HG02884 (cell line): ENCODE data around the gene RABGGTA.

ENCODE experiments used
- ATAC-seq: cut with Tn5 transposase; IDR thresholded peaks from one replicate; pipeline ENCODE4 v1.9.1; 2021; ENCODE audit warnings: mild to moderate bottlenecking, moderate library complexity; ENCODE audit not compliant: unreplicated experiment

The RABGGTA gene

GRCh38 chr14:24307156-24307574 lies 35.8 kb upstream of the RABGGTA start:
- ATAC-seq, result no peak

DNA sequence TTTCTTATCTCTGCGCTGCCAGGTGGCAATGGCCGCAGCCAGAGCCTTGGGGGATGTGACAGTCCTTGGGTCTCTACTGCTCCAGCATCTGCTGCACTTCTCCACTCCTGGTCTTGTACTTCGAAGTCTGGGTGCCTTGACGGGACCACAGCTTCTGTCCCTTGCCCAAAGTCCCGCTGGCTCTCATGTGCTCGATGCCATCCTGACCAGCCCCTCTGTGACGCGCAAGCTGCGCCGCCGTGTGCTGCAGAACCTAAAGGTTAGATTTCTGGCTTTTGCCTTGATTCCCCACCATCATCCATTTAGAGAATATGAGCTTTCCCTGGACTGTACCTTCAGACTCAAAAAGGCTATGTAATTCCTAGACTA lies 32.6 kb upstream of the RABGGTA start:
- no peak for ATAC-seq

GRCh38 chr14:24300326-24300980 lies 29.1 kb upstream of the RABGGTA start:
- no peak for ATAC-seq

- ATAC-seq, result peak; percentile 62
These were observed 28.1 kb upstream of the RABGGTA start, which contains the start of the genes DHRS1 and NOP9 for GRCh38 chr14:24299255-24300191. TSS of gene DHRS1 (minus strand) at chr14:24299780. CDS start at chr14:24299106, 674 bp downstream. TSS of gene NOP9 (plus strand) at chr14:24299850. CDS start at chr14:24299955, 105 bp downstream.

GRCh38 chr14:24298892-24299254 lies 27.5 kb upstream of the RABGGTA start:
- ATAC-seq, result peak; percentile 5

- peak; percentile 10 for ATAC-seq
These were observed 26.0 kb upstream of the RABGGTA start for GRCh38 chr14:24297190-24297964.

- ATAC-seq, result peak; percentile 50
These were observed 25.2 kb upstream of the RABGGTA start for GRCh38 chr14:24296341-24297157.

DNA sequence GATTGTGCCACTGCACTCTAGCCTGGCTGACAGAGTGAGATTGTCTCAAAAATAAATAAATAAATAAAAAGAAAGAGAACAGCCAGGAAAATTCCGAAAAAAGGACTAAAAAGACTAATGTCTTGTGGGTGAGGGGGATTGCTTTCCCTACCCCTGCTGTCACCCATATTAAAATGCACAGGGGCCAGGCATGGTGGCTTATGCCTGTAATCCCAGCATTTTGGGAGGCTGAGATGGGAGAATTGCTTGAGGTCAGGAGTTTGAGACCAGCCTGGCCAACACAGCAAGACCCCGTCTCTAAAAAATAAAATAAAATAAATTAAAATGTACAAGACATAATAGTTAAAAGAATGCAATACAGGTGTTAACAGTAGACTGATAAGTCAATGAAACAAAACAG lies 22.1 kb upstream of the RABGGTA start:
- ATAC-seq, result no peak

- ATAC-seq, result no peak
These were observed 20.9 kb upstream of the RABGGTA start for GRCh38 chr14:24292118-24292807.

GRCh38 chr14:24291446-24292117 lies 20.2 kb upstream of the RABGGTA start:
- ATAC-seq, result no peak

DNA sequence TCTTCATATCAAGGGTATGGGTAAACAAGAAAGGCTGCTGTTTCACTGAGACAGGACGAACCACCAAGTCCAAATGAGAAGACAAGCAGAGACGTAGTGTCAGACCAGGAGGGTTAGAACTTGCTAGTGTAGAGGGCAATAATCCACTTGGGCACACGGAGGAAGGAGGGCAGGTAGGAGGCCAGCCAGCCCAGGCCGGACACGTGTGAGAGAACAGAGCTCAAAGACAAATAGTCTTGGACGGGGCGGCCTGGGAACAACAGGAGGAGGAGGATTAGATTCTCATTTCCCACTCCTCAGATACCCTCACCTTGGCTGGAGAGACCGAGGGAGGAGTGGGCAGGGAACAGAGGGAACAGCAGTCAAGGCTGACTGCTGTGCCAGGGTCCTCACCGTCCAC lies 19.3 kb upstream of the RABGGTA start:
- no peak for ATAC-seq

- ATAC-seq, result no peak
These were observed 18.4 kb upstream of the RABGGTA start for GRCh38 chr14:24289649-24290280.

DNA sequence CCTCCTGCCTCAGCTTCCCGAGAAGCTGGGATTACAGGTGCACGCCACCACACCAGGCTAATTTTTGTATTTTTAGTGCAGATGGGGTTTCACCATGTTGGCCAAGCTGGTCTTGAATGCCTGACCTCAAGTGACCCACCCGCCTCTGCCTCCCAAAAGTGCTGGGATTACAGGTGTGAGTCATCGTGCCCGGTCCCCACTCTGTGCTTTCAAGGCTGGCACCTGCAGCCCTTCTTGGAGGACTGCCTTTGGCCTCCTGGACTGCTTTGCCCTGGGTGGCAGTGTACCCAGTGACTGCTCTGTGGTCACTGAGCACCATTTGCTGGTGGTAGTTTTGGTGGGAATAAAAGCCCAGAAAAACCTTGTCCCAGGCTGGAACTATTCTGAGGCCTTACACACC lies 15.6 kb upstream of the RABGGTA start:
- ATAC-seq, result no peak

GRCh38 chr14:24285351-24285750 lies 14.0 kb upstream of the RABGGTA start:
- no peak for ATAC-seq

GRCh38 chr14:24284501-24285035 lies 13.2 kb upstream of the RABGGTA start:
- ATAC-seq, result no peak

DNA sequence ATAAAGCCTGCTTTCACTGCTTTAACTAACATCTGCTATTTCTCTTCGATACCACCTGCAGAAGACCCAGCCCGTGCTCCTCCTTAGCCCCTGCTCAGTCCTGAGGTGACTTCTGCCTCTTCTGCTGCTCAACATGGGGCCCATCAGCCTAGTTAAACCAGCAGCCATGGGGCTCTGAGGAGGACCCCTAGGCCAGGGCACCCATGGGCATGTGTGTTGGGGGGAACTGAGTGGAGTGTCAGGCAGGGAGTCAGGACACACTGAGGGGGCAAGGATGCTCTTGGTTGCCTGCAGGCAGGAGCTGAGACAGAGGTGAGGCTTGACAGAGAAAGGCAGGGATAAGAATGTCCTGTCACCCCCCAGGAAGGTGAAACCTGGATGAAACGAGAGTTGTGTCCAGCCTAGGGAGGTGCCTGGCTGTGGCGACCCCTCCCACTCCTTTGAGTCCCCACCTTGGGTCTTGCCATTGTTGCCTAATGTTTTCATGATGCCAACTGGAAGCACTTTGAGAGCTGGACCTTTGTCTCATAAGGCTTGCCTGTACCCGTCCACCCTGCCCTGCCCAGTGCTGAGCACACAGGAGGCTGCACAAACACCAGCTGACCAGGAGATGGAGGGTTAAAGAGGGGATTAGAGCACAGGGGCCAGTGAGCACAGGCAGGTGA lies 12.5 kb upstream of the RABGGTA start:
- no peak for ATAC-seq

- ATAC-seq, result no peak
These were observed 11.3 kb upstream of the RABGGTA start for GRCh38 chr14:24282736-24283135.

- no peak for ATAC-seq
These were observed 10.2 kb upstream of the RABGGTA start for GRCh38 chr14:24281636-24282035.
